ENCODE measurements around the gene GALNS.
"Not testable (repeated sequence)": the region's sequence is repeated elsewhere in the genome, so short reads cannot be mapped to it uniquely, and the experiment has no call there.

The GALNS gene

GRCh38 chr16:88892065-88892464, 35.3 kb upstream of the GALNS start:
- TF ChIP-seq TOX (CRISPR knock-in tag; IDR thresholded peaks at IDR 0.05; ENCODE audit: borderline replicate concordance) = no peak
- TF ChIP-seq CSRNP3 (CRISPR knock-in tag; IDR thresholded peaks at IDR 0.05) = no peak
- no peak for TF ChIP-seq POU6F1 (CRISPR knock-in tag; IDR thresholded peaks at IDR 0.05; ENCODE audit: borderline replicate concordance, low read depth)
- no peak for TF ChIP-seq GLIS3 (CRISPR knock-in tag; IDR thresholded peaks at IDR 0.05)
- TF ChIP-seq PATZ1 (CRISPR knock-in tag; IDR thresholded peaks at IDR 0.05; ENCODE audit: borderline replicate concordance) = no peak
- TF ChIP-seq ZNF8 (CRISPR knock-in tag; IDR thresholded peaks at IDR 0.05) = no peak
- TF ChIP-seq CSDC2 (CRISPR knock-in tag; IDR thresholded peaks at IDR 0.05) = no peak
- no peak for ATAC-seq

GRCh38 chr16:88891083-88891482, 34.3 kb upstream of the GALNS start:
- no peak for TF ChIP-seq CSRNP3 (CRISPR knock-in tag; IDR thresholded peaks at IDR 0.05)
- TF ChIP-seq OSR1 (CRISPR knock-in tag; IDR thresholded peaks at IDR 0.05) = no peak
- no peak for TF ChIP-seq ISL1 (CRISPR knock-in tag; IDR thresholded peaks at IDR 0.05)
- TF ChIP-seq ZC3H10 (CRISPR knock-in tag; IDR thresholded peaks at IDR 0.05) = no peak
- ATAC-seq = no peak

GRCh38 chr16:88889702-88890352, 33.1 kb upstream of the GALNS start:
- not testable (repeated sequence) for ATAC-seq

- ATAC-seq = peak; percentile 9; the same call in 2 of the 3 replicates
- TF ChIP-seq CSDC2 (CRISPR knock-in tag; IDR thresholded peaks at IDR 0.05) (no peak), ESRRG (CRISPR knock-in tag; IDR thresholded peaks at IDR 0.05) (no peak), PPARA (CRISPR knock-in tag; IDR thresholded peaks at IDR 0.05; ENCODE audit: borderline replicate concordance) (no peak), BACH2 (CRISPR knock-in tag; IDR thresholded peaks at IDR 0.05; ENCODE audit: borderline replicate concordance) (no peak), SNAI2 (CRISPR knock-in tag; IDR thresholded peaks at IDR 0.05) (no peak), TOX (CRISPR knock-in tag; IDR thresholded peaks at IDR 0.05; ENCODE audit: borderline replicate concordance) (no peak), GLIS3 (CRISPR knock-in tag; IDR thresholded peaks at IDR 0.05) (no peak), ARNTL (CRISPR knock-in tag; IDR thresholded peaks at IDR 0.05; ENCODE audit: borderline replicate concordance, low read depth) (no peak), TSHZ2 (CRISPR knock-in tag; IDR thresholded peaks at IDR 0.05) (no peak), ISL1 (CRISPR knock-in tag; IDR thresholded peaks at IDR 0.05) (no peak), POU6F1 (CRISPR knock-in tag; IDR thresholded peaks at IDR 0.05; ENCODE audit: borderline replicate concordance, low read depth) (no peak), ZNF8 (CRISPR knock-in tag; IDR thresholded peaks at IDR 0.05) (no peak), ZFP3 (CRISPR knock-in tag; IDR thresholded peaks at IDR 0.05) (no peak), OSR1 (CRISPR knock-in tag; IDR thresholded peaks at IDR 0.05) (no peak), PATZ1 (CRISPR knock-in tag; IDR thresholded peaks at IDR 0.05; ENCODE audit: borderline replicate concordance) (no peak), ZFP30 (CRISPR knock-in tag; IDR thresholded peaks at IDR 0.05) (no peak)
These were observed 32.0 kb upstream of the GALNS start for GRCh38 chr16:88888461-88889387.

Measured in SK-N-SH treated with all-trans-retinoic acid at 6 μM for 48 hours (cell line).